GM18909 (cell line): ENCODE results near the gene PLA2G4A.

ENCODE experiments used
- ATAC-seq: cut with Tn5 transposase; IDR thresholded peaks from one replicate; pipeline ENCODE4 v1.9.1; 2021; ENCODE audit warnings: mild to moderate bottlenecking; ENCODE audit not compliant: unreplicated experiment, poor library complexity

PLA2G4A gene

GRCh38 chr1:186869526-186870228 lies 40.9 kb downstream of the PLA2G4A start:
- ATAC-seq: no peak

- ATAC-seq: no peak
Observed at GRCh38 chr1:186871784-186872183, 43.0 kb downstream of the PLA2G4A start.

GRCh38 chr1:186872291-186872690 lies 43.5 kb downstream of the PLA2G4A start:
- ATAC-seq: no peak

- ATAC-seq: no peak
Observed at GRCh38 chr1:186873687-186874086, 44.9 kb downstream of the PLA2G4A start.

GRCh38 chr1:186875896-186876835 lies 47.4 kb downstream of the PLA2G4A start:
- ATAC-seq: no peak

GRCh38 chr1:186878356-186878755 lies 49.6 kb downstream of the PLA2G4A start:
- no peak for ATAC-seq

- no peak for ATAC-seq
Observed at GRCh38 chr1:186880982-186881381, 52.2 kb downstream of the PLA2G4A start.

GRCh38 chr1:186882372-186883134 lies 53.8 kb downstream of the PLA2G4A start:
- no peak for ATAC-seq

- no peak for ATAC-seq
Observed at GRCh38 chr1:186884251-186884650, 55.5 kb downstream of the PLA2G4A start.

- ATAC-seq: no peak
Observed at GRCh38 chr1:186887203-186887602, 58.5 kb downstream of the PLA2G4A start.

- no peak for ATAC-seq
Observed at GRCh38 chr1:186888367-186888766, 59.6 kb downstream of the PLA2G4A start.

- no peak for ATAC-seq
Observed at GRCh38 chr1:186892936-186893335, 64.2 kb downstream of the PLA2G4A start.

- ATAC-seq: no peak
Observed at GRCh38 chr1:186894415-186894814, 65.7 kb downstream of the PLA2G4A start.

- no peak for ATAC-seq
Observed at GRCh38 chr1:186896211-186896610, 67.5 kb downstream of the PLA2G4A start.

GRCh38 chr1:186897008-186897407 lies 68.3 kb downstream of the PLA2G4A start:
- ATAC-seq: no peak

GRCh38 chr1:186899577-186899976 lies 70.8 kb downstream of the PLA2G4A start:
- peak; percentile 89 for ATAC-seq

GRCh38 chr1:186899977-186900376 lies 71.2 kb downstream of the PLA2G4A start:
- ATAC-seq: no peak

GRCh38 chr1:186900539-186901237 lies 71.9 kb downstream of the PLA2G4A start:
- no peak for ATAC-seq

- ATAC-seq: no peak
Observed at GRCh38 chr1:186901631-186902030, 72.9 kb downstream of the PLA2G4A start.
